Peyer's patch (tissue), 4 donors: Measurements from ENCODE around the gene PDZD8. TPM values are rescaled to one million over a fixed set of nuclear protein-coding genes. Genes with fewer than 3 reads are reported as not detected.

ENCODE experiments used
- DNase-seq, 3 donors: peaks; one replicate each; pipeline ENCODE4 v3.0.0-alpha.2; 2017 to 2019
- H3K27ac ChIP-seq, 4 donors: fragments of 200-600 bp; sonication (generic); one replicate each; pipeline ENCODE4 v1.5.1; 2016 to 2019
- H3K27me3 ChIP-seq, 2 donors: fragments of 200-600 bp; sonication (generic); one replicate each; pipeline ENCODE4 v1.5.1; 2019
- H3K36me3 ChIP-seq, 3 donors: fragments of 200-600 bp; sonication (generic); one replicate each; pipeline ENCODE4 v1.5.1; 2016 to 2019
- H3K4me1 ChIP-seq, 4 donors: fragments of 200-600 bp; sonication (generic); one replicate each; pipeline ENCODE4 v1.5.1; 2016 to 2019
- H3K4me3 ChIP-seq, 4 donors: fragments of 200-600 bp; sonication (generic); 1 replicate in 3 of 4; 2 replicates in 1 of 4; pipeline ENCODE4 v1.5.1; 2016 to 2019; ENCODE audit warnings: mild to moderate bottlenecking in 1 of 4
- H3K9me3 ChIP-seq, 4 donors: fragments of 200-600 bp; sonication (generic); one replicate each; pipeline ENCODE4 v1.5.1; 2016 to 2019; ENCODE audit warnings: mild to moderate bottlenecking in 1 of 4
- CTCF ChIP-seq, 6 experiments: fragments of 450-650 bp in 4 of 6; fragments of 200-600 bp in 2 of 6; sonication (generic) in 1 of 6; IDR thresholded peaks; one replicate each; pipeline ENCODE4 v1.5.1; 2017 to 2019; ENCODE audit warnings: antibody characterized with exemption in 6 of 6, mild to moderate bottlenecking in 3 of 6, moderate library complexity in 1 of 6
- POLR2A ChIP-seq, 2 donors: fragments of 450-650 bp; IDR thresholded peaks; one replicate each; pipeline ENCODE4 v1.5.1; 2017; ENCODE audit warnings: antibody characterized with exemption in 2 of 2, mild to moderate bottlenecking in 2 of 2, moderate library complexity in 2 of 2
- total RNA-seq, 4 donors: library from RNA; depleted of rRNA; stranded (reverse); fragments of >200 nt; gene quantifications; one replicate each; pipeline ENCODE4 v1.1.0, GENCODE V29; 2016

PDZD8 gene
- total RNA-seq, 4 donors from 2014 or later = 50.3 to 91.4 (median 72.0) TPM

- Histone ChIP-seq H3K27me3 (peaks cover 0 to 12% of the 10 kb centered on the region in 2 donors), H3K4me3 (no peak overlapping the region), H3K27ac (no peak overlapping the region), H3K9me3 (peaks cover 0 to 4% (median 0%) of the 10 kb centered on the region in 4 donors), H3K4me1 (peaks cover 0 to 11% (median 0%) of the 10 kb centered on the region in 4 donors), H3K36me3 (no peaks in the 10 kb centered on the region)
- TF ChIP-seq POLR2A (IDR thresholded peaks at IDR 0.05) (no peak), CTCF (IDR thresholded peaks at IDR 0.05) (no peak)
- no peak for DNase-seq
These were observed 132.8 kb downstream of the PDZD8 start for GRCh38 chr10:117242463-117242832.

DNA sequence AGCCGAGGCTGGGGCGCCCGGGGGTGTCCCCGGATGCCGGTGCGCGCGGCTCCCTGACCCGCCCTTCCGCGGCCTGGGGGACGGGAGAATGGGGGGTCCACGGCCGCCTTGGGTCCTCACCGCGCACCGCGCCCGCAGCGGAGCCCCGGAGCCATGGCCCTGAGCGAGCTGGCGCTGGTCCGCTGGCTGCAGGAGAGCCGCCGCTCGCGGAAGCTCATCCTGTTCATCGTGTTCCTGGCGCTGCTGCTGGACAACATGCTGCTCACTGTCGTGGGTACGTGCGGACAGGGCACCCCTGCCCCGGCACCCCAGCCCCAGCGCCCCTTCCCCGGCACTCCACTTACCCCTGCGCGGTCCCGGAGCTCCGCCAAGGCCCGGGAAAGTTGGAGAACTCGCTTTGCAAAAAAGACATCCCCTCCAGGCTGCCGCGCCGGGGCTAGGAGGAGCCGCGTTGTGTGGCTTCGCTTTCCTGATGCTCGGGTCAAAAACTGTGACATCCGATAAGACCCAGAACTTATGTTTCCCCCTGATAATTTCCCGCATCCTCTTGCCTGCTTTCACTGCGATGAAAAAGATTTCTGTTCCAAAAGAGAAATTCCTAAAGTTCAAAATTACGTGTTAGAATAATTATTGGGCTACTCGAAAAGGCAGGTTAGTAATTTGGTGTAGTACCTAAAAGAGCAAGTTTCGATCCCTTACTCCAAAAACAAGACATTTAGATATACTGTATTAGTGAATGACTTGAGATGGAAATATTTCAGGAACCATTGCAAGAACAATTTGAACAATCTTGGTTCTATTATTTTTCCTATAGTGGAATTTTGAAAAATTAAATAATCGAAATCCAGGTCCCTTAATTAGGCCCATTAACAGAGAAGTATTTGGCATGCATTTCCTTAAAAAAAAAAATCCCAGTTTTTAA is 133.4 kb downstream of the PDZD8 start:
- Histone ChIP-seq H3K4me1 (peaks cover 0 to 11% (median 0%) of the 10 kb centered on the region in 4 donors), H3K27ac (peak overlapping the region in 1 of 4 donors; percentile 42), H3K27me3 (peaks cover 0 to 12% of the 10 kb centered on the region in 2 donors), H3K4me3 (peak overlapping the region in 3 of 4 donors; percentile 6 to 37 (median 28)), H3K9me3 (peaks cover 0 to 5% (median 0%) of the 10 kb centered on the region in 4 donors), H3K36me3 (no peaks in the 10 kb centered on the region)
- DNase-seq = peak in 1 of 3 donors; percentile 40
- TF ChIP-seq POLR2A (IDR thresholded peaks at IDR 0.05) (no peak), CTCF (IDR thresholded peaks at IDR 0.05) (no peak)

DNA sequence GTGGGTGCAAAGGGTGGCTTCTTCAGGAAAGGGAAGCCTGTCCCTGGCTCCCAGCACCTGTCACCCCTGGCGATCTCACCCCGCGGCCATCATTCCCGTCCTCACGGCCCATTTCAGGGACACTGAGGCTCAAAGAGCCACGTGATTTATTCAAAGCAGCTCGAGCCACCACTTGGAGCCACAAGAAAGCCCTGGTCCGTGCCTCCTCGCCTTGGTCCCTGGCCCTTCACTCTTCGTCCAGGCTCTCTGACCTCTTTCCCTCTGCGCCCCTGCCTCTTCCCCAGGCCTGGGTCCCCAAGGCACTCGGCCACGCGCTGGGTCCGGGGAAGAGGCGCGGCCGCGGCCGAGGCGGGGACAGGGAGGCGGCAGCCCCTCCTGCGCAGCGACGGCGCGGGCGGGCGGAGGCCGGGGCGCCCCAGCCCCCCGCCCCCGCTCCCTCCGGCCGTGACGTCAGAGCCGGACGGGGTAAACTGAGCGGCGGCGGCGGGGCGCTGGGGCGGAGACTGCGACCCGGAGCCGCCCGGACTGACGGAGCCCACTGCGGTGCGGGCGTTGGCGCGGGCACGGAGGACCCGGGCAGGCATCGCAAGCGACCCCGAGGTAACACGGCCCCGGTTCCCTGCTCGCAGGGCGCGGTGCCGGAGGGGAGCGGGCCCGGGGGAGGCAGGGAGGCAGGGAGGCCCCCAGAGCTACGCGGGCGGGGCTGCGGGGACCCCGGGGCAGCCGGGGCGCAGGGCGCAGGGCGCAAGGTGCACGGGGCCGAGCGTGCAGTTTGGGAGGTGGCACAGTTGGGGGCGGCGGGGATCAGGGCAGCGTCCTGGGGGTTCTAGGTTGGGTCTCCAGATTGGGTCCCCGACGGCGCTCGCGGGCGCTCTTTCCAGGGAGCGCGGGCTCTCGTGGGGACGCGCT is 134.4 kb downstream of the PDZD8 start, which contains the start of gene SLC18A2:
Gene SLC18A2, plus strand, starts transcription at position 494 of the 909 bp plus-strand sequence. CDS start 580 bp downstream, outside the sequence.
- H3K4me3 ChIP-seq = peak within 1 kb of the TSS in 3 of 4 donors; percentile 6 to 37 (median 28)
- H3K36me3 ChIP-seq = no peaks in the 10 kb centered on the region
- peak within 1 kb of the TSS in 1 of 4 donors; percentile 42 for H3K27ac ChIP-seq
- H3K4me1 ChIP-seq = peaks cover 0 to 11% (median 0%) of the 10 kb centered on the region in 4 donors
- peaks cover 0 to 5% (median 0%) of the 10 kb centered on the region in 4 donors for H3K9me3 ChIP-seq
- peak in 1 of 3 donors; percentile 42 for DNase-seq
- TF ChIP-seq POLR2A (IDR thresholded peaks at IDR 0.05) (no peak), CTCF (IDR thresholded peaks at IDR 0.05) (no peak)
- peaks cover 0 to 12% of the 10 kb centered on the region in 2 donors for H3K27me3 ChIP-seq

DNA sequence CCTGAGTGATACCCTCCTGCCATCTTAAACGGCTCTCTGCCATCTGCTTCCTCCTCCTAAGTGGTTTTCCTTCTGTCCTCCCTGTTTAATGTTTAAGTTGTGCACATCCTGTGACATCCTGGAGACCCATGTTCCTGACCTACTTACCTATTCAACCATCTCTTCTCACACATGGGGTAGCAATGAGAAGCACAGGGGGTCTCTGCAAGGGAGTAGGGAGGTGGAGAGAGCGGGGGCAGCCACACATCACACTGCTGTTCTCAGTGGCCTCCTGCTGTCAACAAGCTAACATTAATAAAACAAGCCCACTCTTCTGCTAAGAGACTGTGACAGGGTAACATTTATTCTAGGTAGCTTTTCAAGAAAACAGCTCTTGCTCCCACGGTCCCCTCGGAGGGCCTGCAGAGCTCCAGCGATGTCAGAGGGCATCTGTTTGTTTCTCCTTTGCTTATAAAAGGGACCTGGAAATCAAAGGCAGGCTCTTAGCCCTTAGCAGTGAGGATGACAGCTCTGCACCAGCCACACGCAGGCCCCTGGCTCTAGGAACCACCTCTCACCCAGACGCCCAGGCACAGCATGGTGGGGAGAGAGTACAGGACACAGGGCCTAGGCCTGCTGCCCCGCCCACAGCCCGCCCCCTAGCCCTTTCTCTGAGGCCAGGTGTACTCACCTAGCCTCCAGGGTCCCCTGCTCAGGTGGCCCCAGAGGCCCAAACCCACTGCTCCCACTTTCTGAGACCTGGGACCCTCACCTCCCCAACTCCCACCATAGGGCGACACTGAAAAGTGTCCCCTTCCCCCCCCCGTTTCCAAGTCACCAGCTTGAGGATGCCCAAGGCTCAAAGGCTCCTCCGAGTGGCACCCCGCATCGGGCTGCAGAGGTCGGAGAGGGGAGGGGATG is 135.3 kb downstream of the PDZD8 start:
- Histone ChIP-seq H3K4me3 (no peak overlapping the region), H3K9me3 (peaks cover 0 to 5% (median 0%) of the 10 kb centered on the region in 4 donors), H3K27me3 (peaks cover 0 to 12% of the 10 kb centered on the region in 2 donors), H3K4me1 (peaks cover 0 to 11% (median 0%) of the 10 kb centered on the region in 4 donors), H3K27ac (no peak overlapping the region), H3K36me3 (no peaks in the 10 kb centered on the region)
- TF ChIP-seq CTCF (IDR thresholded peaks at IDR 0.05) (no peak), POLR2A (IDR thresholded peaks at IDR 0.05) (no peak)
- peak in 1 of 3 donors; percentile 33 for DNase-seq
